GM13976 (cell line): ENCODE results near the gene TEAD2.
"Not testable (repeated sequence)": the region's sequence is repeated elsewhere in the genome, so short reads cannot be mapped to it uniquely, and the experiment has no call there.

Experiments
- DNase-seq: peaks from one replicate; pipeline ENCODE4 v3.0.0; 2012; ENCODE audit warnings: low spot score
- in situ Hi-C: fragments of 300-500 bp; cut with MboI; formaldehyde crosslinking; loops from one replicate; pipeline ENCODE4 v1.12.0; 2022; ENCODE audit warnings: low sequenced_read_pairs, mixed read lengths, inconsistent platforms; ENCODE audit not compliant: unreplicated experiment
- TF ChIP-seq, protein P1 (sequence below): IDR thresholded peaks from 2 replicates; pipeline ENCODE4 v1.5.1; 2012; ENCODE audit warnings: borderline replicate concordance, mild to moderate bottlenecking; ENCODE audit not compliant: insufficient read depth; ENCODE audit errors: extremely low read depth, missing control alignments, control extremely low read depth

TEAD2 gene

DNA sequence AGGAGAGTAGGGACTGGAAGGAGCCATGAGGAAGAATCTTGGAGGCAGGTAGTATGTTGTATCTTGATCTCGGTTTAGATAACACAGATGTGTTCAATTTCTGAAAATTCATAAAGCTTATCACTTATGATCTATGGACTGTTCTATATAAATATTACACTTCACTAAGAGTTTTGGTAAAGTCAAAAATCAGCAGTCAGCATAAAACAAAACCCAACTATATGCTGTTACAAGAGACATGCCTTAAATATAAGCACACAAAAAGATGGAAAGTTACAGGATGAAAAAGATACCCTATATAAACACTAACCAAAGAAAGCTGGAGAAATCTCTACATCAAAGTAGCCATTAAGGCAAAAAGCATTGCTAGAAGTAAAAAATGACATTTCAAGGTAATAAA is 21.4 kb upstream of the TEAD2 start:
- in situ Hi-C loops: no loop called here
- DNase-seq: no peak
- TF ChIP-seq, protein P1, sequence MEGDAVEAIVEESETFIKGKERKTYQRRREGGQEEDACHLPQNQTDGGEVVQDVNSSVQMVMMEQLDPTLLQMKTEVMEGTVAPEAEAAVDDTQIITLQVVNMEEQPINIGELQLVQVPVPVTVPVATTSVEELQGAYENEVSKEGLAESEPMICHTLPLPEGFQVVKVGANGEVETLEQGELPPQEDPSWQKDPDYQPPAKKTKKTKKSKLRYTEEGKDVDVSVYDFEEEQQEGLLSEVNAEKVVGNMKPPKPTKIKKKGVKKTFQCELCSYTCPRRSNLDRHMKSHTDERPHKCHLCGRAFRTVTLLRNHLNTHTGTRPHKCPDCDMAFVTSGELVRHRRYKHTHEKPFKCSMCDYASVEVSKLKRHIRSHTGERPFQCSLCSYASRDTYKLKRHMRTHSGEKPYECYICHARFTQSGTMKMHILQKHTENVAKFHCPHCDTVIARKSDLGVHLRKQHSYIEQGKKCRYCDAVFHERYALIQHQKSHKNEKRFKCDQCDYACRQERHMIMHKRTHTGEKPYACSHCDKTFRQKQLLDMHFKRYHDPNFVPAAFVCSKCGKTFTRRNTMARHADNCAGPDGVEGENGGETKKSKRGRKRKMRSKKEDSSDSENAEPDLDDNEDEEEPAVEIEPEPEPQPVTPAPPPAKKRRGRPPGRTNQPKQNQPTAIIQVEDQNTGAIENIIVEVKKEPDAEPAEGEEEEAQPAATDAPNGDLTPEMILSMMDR: no peak

DNA sequence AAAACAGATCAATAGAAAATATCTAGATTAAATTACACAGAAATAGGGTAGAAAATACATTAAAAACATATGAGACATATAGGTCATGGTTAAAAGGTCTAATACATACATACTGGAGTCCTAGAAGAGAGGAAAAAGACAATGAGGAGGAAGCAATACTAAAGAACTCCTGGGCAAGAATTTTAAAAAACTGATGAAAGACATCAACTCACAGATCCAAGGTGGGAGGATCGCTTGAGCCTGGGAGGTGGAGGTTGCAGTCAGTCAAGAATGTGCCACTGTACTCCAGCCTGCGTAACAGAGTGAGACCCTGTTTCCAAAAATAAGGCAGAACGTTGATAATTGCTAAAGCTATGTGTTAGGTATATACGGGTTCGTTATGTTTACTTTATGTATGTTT is 20.4 kb upstream of the TEAD2 start:
- TF ChIP-seq, protein P1: no peak
- no peak for DNase-seq
- in situ Hi-C loops: no loop called here

DNA sequence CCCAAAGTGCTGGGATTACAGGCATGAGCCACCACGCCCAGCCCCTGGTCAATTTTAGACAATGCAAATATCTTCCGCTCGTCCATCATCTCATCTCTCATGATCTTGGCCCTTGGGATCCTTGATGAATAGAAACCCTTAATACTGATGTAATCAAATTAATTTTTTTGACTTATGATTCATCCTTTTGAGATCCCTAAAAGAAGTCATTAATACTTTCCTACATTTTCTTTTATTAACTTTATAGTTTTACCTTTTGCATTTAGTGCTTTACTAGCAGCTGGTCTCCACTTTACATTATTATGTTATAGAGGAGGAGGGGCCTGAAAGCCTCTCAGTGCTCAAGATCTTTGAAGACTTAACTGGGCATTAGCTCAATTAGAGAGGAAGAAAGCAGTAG is 18.2 kb upstream of the TEAD2 start:
- no peak for DNase-seq
- TF ChIP-seq, protein P1: no peak
- in situ Hi-C loops: no loop called here

DNA sequence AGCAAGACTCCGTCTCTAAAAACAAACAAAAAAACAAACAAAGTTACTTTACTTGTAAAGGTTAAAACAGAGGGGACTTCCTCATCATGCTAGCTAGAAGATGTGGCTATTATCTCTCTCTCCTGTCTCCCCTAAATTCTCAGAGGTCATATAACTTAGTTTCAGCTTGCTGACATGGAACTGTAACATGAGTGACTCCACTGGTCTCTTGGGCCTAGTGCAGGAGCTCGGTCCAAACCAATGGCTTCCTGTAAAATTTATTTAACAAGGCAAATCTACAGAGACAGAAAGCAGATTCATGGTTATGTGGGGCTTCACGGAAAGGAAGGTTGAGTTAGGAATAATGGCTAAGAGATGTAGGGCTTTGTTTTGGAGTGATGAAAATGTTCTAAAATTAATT is 16.3 kb upstream of the TEAD2 start:
- DNase-seq: no peak
- in situ Hi-C loops: no loop called here
- TF ChIP-seq, protein P1: no peak

DNA sequence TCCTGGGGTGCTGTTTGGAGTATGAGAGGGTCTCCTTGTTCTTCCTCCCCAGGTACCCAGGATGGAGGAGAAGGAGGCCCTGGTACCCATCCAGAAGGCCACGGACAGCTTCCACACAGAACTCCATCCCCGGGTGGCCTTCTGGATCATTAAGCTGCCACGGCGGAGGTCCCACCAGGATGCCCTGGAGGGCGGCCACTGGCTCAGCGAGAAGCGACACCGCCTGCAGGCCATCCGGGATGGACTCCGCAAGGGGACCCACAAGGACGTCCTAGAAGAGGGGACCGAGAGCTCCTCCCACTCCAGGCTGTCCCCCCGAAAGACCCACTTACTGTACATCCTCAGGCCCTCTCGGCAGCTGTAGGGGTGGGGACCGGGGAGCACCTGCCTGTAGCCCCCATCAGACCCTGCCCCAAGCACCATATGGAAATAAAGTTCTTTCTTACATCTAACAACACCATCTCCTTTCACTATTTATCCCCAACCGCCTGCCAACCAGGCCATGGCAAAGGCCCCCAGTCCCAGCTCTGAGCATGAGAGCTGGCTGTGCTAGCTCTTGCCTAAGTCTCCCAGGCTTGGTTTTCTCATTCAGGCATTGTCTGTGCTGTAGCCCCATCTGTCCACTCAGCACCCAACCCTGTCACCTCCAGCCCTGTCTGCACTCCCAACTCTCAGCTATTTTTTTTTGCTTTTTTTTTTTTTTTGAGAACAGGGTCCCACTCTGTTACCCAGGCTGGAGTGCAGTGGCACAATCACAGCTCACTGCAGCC is 12.6 kb upstream of the TEAD2 start:
- DNase-seq: no peak
- TF ChIP-seq, protein P1: no peak
- in situ Hi-C loops: no loop called here

DNA sequence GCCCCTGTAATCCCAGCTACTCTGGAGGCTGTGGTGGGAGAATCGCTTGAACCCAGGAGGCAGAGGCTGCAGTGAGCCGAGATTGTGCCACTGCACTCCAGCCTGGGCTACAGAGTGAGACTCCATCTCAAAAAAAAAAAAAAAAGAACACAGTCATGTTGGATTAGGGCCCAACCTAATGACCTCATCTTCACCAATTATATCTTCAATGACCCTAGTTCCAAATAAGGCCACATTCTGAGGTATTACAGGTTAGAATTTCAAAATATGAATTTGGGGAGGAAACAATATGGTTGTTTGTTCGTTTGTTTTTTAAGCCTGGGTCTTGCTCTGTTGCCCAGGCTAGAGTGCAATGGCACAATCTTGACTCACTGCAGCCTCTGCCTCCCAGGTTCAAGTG is 11.0 kb upstream of the TEAD2 start:
- in situ Hi-C loops, DNase-seq: not testable (repeated sequence)

DNA sequence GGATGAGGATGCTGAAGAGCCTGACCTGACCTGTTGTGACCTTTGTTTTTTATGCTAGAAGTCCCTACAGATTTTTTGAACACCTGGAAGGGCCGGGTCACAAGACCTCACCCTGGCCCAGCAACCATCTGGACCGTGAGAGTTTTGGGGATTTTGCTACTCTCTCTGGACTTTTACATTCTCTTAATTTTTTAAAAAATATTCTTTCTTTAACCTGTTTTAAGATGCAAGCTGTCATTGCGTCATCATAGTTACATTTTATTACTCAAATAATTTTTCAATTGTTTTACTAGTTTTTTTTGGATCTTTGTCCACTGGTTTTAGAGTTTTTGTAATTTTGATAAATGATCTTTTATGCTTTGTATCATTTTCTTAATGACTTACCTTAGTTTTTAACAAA is 9.0 kb upstream of the TEAD2 start:
- DNase-seq: no peak
- TF ChIP-seq, protein P1: no peak
- in situ Hi-C loops: no loop called here
